ENCODE measurements around the gene LRMDA.
A peak's percentile ranks its signal among the peaks of the same experiment; 100 is the strongest.

The LRMDA gene

GRCh38 chr10:76281659-76282058, 850.2 kb downstream of the LRMDA start:
- H3K4me3 ChIP-seq (ENCODE audit: low read length): no peak overlapping the region
- no peak for TF ChIP-seq CTCF (conservative IDR thresholded peaks at IDR 0.05; ENCODE audit: low read length)
- no peak for DNase-seq (ENCODE audit: low read depth)

GRCh38 chr10:76282061-76283025, 850.9 kb downstream of the LRMDA start:
- no peak for TF ChIP-seq CTCF (conservative IDR thresholded peaks at IDR 0.05; ENCODE audit: low read length)
- H3K4me3 ChIP-seq (ENCODE audit: low read length): no peak overlapping the region
- DNase-seq (ENCODE audit: low read depth): peak; percentile 28

DNA sequence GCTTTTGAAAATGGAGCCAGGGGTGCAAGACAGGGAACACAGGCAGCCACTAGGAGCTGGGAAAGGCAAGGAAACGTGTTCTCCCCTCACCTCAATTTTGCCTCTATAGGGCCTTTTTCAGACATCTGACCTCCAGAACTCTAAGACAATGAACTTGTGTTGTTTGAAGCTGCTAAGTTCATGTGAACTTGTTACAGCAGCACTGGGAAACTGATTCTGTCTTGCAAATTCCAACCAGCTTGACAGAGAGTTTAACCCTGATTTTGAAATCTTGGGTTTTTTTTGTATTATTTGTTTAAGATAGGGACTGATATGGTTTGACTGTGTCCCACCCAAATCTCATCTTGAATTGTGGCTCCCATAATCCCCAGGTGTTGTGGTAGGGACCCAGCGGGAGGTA, 852.9 kb downstream of the LRMDA start:
- DNase-seq (ENCODE audit: low read depth): no peak
- no peak for TF ChIP-seq CTCF (conservative IDR thresholded peaks at IDR 0.05; ENCODE audit: low read length)
- no peak overlapping the region for H3K4me3 ChIP-seq (ENCODE audit: low read length)

GRCh38 chr10:76285012-76285411, 853.6 kb downstream of the LRMDA start:
- H3K4me3 ChIP-seq (ENCODE audit: low read length): no peak overlapping the region
- no peak for TF ChIP-seq CTCF (conservative IDR thresholded peaks at IDR 0.05; ENCODE audit: low read length)
- peak; percentile 91 for DNase-seq (ENCODE audit: low read depth)

DNA sequence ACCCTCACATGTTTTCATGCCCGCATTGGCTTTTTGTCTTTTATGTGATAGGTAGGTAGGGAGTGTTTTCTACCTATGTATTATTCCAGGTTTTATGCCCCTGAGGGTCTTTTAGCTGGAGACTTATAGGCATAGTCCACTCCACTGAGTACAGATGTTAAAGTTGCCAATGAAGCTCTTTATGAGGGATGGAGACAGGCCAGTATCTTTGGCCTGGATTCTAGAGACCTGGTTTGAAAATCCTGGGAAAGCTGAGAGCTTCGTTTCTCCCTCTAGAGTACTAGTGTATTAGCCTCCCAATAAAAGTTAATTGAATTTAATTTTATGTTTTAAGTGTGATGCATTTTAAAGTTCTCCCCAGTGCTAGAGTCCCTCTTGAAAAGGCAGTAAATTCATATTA, 854.1 kb downstream of the LRMDA start:
- DNase-seq (ENCODE audit: low read depth): no peak
- H3K4me3 ChIP-seq (ENCODE audit: low read length): no peak overlapping the region
- no peak for TF ChIP-seq CTCF (conservative IDR thresholded peaks at IDR 0.05; ENCODE audit: low read length)

GRCh38 chr10:76286536-76286935, 855.1 kb downstream of the LRMDA start:
- DNase-seq (ENCODE audit: low read depth): peak; percentile 54
- no peak overlapping the region for H3K4me3 ChIP-seq (ENCODE audit: low read length)
- TF ChIP-seq CTCF (conservative IDR thresholded peaks at IDR 0.05; ENCODE audit: low read length): no peak

GRCh38 chr10:76287856-76288255, 856.4 kb downstream of the LRMDA start:
- no peak overlapping the region for H3K4me3 ChIP-seq (ENCODE audit: low read length)
- TF ChIP-seq CTCF (conservative IDR thresholded peaks at IDR 0.05; ENCODE audit: low read length): no peak
- peak; percentile 68 for DNase-seq (ENCODE audit: low read depth)

All from AG10803 (cell line).